Stimulated activated CD4-positive, alpha-beta T cell treated with anti-CD3 and anti-CD28 coated beads, Interleukin-1b, Interleukin-23, amount 100 ng/mL, for 24 hours (primary cell): ENCODE measurements around the gene TMEM89.

Experiments used
- DNase-seq, 4 experiments: peaks; one replicate each; pipeline ENCODE4 v3.0.0-alpha.2; 2020; ENCODE audit warnings: low read depth in 4 of 4, low spot score in 1 of 4

The TMEM89 gene

DNA sequence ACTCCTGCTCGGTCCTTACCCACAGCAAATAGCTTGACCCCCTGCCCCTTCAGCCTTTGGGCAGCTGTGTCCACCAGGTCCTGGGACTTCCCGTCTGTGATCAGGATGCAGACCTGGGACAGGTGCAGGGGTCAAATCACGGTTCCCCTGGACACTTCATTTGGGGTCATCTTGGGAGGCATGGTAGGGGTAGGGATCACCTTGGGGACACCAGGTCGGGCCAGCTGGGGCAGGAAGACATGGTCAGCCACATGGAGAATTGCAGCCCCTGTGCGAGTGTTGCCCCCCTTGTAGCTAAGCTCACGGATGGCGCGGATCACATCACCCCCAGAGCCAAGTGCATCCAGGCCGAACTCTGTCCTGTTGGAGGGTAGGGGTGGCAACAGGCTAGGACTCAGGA lies 28.2 kb downstream of the TMEM89 start:
- DNase-seq, result no peak

- DNase-seq, result no peak
Measured at GRCh38 chr3:48592519-48593087, 29.0 kb downstream of the TMEM89 start.

DNA sequence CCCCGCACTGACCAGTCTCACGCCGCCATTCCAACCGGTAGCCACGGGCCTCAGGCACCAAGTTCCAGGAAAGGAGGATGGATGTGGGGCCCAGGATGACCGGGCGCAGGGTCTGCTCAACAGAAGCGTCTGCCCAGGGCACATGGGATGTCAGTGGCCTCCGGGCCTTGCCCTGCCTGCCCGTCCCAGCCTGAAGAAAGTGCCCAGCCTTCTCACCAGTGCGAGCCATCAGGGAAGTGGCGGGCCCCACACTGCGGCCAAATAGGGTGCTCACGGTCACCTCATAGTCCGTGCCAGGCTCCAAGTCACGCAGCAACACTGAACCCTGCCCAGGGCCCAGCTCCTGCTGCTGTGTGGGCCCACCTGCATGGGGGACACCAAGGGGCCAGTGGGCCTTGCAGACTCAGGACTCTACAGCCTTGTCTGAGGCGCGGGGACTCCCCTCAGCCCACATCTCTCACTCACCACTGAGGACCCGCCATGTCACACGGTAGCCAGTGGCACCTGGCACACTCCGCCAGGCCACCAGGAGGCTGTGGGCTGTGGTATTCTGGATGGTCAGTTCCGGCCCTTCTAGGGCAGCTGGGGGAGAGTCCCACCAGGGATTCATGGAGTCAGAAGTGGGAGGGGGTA lies 29.6 kb downstream of the TMEM89 start:
- no peak for DNase-seq

DNA sequence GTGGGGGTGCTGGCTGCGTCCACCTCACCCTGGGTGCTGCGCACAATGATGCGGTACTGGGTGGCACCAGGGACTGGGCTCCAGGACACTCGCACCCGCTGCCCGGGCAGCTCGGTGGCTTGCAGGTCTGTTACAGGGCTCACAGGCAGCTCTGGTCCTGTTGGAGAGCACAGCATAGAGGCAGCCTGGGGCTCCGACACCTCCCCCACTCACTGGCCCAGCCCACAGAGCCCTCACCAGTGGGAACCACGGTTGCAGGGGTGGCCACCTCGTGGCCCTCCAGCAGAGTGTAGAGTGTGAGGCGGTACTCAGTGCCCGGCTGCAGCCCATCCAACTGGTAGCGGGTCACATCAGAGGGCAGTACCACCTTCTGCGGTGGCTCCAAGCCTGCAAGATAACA lies 30.1 kb downstream of the TMEM89 start:
- no peak for DNase-seq

DNA sequence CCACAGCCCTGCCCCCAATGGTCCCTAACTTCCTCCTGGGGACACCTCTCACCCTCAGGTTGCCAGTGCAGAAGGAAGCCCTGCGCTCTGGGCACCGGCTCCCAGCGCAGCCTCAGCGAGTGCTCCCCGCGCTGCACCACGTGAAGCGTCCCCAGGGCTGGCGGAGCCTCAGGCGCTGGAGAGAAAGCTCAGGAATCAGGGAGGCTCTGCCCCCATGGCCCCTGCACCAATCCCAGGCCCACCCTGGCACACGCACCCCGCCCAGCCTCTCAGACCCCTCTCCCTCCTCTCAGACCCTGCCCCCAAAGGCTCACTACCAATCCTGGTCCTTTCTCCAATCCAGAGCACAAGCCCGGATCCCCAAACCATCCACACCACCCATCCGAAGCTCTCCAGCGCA lies 33.3 kb downstream of the TMEM89 start:
- no peak for DNase-seq

GRCh38 chr3:48587686-48588085 lies 33.9 kb downstream of the TMEM89 start:
- no peak for DNase-seq

DNA sequence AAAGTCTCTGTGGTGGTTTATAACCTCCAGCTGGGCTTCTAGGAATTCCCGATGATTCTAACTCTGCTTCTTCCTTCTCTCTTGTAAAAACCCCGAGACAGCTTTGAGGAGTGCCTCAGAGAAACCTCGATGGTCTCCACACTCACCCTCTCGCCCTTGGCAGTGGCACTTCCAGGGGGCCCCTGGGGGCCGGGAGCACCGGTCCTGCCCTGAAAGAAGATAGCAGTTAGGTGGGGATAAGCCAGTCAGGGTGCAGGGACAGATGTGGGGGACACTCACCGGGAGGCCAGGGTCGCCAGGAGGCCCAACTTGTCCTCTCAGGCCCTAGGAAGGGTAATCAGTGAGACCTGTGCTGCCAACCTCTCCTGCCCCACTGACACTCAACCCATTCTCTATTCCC lies 36.2 kb downstream of the TMEM89 start:
- no peak for DNase-seq

DNA sequence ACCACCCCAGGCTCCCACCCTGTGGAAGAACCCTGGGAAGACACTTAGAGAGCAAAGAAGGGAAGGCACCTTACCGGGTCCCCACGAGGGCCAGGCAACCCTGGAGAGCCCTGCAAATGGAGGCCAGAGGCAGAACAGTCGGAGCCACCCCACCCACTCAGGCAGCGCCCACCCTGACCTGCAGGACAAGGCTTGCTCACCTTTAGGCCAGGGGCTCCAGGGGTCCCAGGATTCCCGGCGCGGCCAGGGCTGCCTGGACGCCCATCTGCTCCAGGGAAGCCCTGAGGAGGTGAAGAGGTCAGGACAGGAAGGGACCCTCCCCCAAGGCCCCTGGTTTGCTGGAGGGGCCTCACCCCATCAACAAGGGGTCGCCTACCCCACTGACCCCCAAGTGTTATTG lies 36.7 kb downstream of the TMEM89 start:
- no peak for DNase-seq

GRCh38 chr3:48581621-48582481 lies 39.7 kb downstream of the TMEM89 start:
- no peak for DNase-seq

DNA sequence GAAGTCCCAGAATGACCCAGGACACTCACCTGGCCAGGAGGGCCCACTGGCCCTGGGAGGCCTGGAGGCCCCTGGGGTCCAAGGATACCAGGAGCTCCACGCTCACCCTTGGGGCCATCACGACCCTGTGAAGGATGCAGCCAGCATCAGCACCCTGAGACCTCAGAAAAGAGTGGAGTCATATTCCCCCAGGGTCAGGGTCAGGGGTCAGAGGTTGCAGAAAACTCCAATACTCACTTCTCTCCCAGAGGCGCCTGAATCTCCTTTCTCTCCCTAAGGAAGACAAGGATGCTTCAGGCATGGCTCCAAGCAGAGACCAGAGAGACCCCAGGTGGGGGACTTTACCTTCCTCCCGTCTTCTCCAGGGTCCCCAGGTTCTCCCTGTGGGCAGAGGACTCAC lies 44.9 kb downstream of the TMEM89 start:
- no peak for DNase-seq

- no peak for DNase-seq
Measured at GRCh38 chr3:48575366-48575765, 46.2 kb downstream of the TMEM89 start.

GRCh38 chr3:48573973-48574585 lies 47.5 kb downstream of the TMEM89 start:
- DNase-seq, result no peak

DNA sequence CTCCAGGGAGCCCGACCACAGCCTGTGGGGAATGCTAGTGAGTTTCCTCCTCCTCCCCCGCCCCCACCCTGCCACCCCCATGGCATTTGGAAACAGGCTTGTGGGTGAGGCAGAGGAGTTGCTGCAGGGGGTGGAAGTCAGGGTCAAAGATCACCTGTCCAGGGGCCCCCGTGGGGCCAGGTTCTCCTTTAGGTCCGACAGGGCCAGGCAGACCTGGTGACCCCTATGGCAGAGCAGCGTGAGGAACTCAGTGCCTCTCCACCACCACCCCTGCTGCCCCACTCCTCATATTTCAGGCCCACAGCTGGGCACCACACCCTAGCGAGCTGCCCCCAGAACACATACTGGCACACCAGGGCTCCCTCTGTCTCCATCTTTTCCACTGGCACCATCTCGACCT lies 49.1 kb downstream of the TMEM89 start:
- DNase-seq, result no peak

- DNase-seq, result no peak
Measured at GRCh38 chr3:48571938-48572337, 49.6 kb downstream of the TMEM89 start.
